Smooth muscle cell (in vitro differentiated cells): ENCODE results near the gene UPK2. TPM values are rescaled to one million over a fixed set of nuclear protein-coding genes. Genes with fewer than 3 reads are reported as not detected.

Source experiments
- DNase-seq: peaks from one replicate; lab custom pipeline; 2025; ENCODE audit not compliant: unreplicated experiment; lab: John Stamatoyannopoulos, UW
- H2AFZ ChIP-seq: fragments of 200-600 bp; sonication (generic); 2 replicates; pipeline ENCODE4 v1.6.0; 2016; ENCODE audit warnings: antibody characterized with exemption, low read depth, mild to moderate bottlenecking
- H3F3A ChIP-seq: fragments of 200-600 bp; sonication (generic); 2 replicates; pipeline ENCODE4 v1.6.0; 2017; ENCODE audit warnings: antibody characterized with exemption, low read depth
- H3K27ac ChIP-seq: fragments of 200-600 bp; sonication (generic); 2 replicates; pipeline ENCODE4 v1.5.1; 2016; ENCODE audit warnings: low read depth, mild to moderate bottlenecking
- H3K27me3 ChIP-seq: fragments of 200-600 bp; sonication (generic); 2 replicates; pipeline ENCODE4 v1.6.1; 2016; ENCODE audit warnings: low read depth, mild to moderate bottlenecking
- H3K36me3 ChIP-seq: fragments of 200-600 bp; sonication (generic); 2 replicates; pipeline ENCODE4 v1.5.1; 2016; ENCODE audit warnings: low read depth
- H3K4me1 ChIP-seq: fragments of 200-600 bp; sonication (generic); 2 replicates; pipeline ENCODE4 v1.5.1; 2016; ENCODE audit warnings: low read depth
- H3K4me2 ChIP-seq: fragments of 200-600 bp; sonication (generic); 2 replicates; pipeline ENCODE4 v1.6.0; 2016; ENCODE audit warnings: mild to moderate bottlenecking
- H3K4me3 ChIP-seq: fragments of 200-600 bp; sonication (generic); 2 replicates; pipeline ENCODE4 v1.5.1; 2016; ENCODE audit warnings: mild to moderate bottlenecking
- H3K79me2 ChIP-seq: fragments of 200-600 bp; sonication (generic); 2 replicates; pipeline ENCODE4 v1.6.0; 2016; ENCODE audit warnings: low read depth, mild to moderate bottlenecking
- H3K9ac ChIP-seq: fragments of 200-600 bp; sonication (generic); 2 replicates; pipeline ENCODE4 v1.6.0; 2016; ENCODE audit warnings: low read depth
- H3K9me3 ChIP-seq: fragments of 200-600 bp; sonication (generic); replicated peaks from 2 replicates; pipeline ENCODE4 v1.5.1; 2016; ENCODE audit warnings: low read depth
- H4K20me1 ChIP-seq: fragments of 200-600 bp; sonication (generic); 2 replicates; pipeline ENCODE4 v1.6.0; 2016; ENCODE audit warnings: low read depth
- WGBS: methylation state at CpG from one replicate; pipeline ENCODE4 v1.1.7; 2016; ENCODE audit warnings: low lambda C conversion rate; 5-methylcytosine and 5-hydroxymethylcytosine counted together
- polyA plus RNA-seq: library from polyadenylated mRNA; unstranded; fragments of >200 nt; fragmentation: Nextera tagmentation; extraction: Ambion mirVana; gene quantifications from 2 replicates; pipeline ENCODE4 v1.2.1, GENCODE V29; 2016
- total RNA-seq: library from RNA; depleted of rRNA; stranded (reverse); fragments of >200 nt; gene quantifications from 2 replicates; pipeline ENCODE4 v1.2.3, GENCODE V29; 2014
- TF ChIP-seq, protein P1 (sequence below): fragments of 200-600 bp; sonication (generic); IDR thresholded peaks from 2 replicates; pipeline ENCODE4 v1.5.1; 2017; ENCODE audit warnings: borderline replicate concordance, mild to moderate bottlenecking, antibody characterized with exemption; ENCODE audit not compliant: insufficient read depth, poor library complexity, severe bottlenecking

UPK2 gene
- total and polyA plus RNA-seq, 2 experiments from 2014 or later: 1.4 TPM; not detected in 1

DNA sequence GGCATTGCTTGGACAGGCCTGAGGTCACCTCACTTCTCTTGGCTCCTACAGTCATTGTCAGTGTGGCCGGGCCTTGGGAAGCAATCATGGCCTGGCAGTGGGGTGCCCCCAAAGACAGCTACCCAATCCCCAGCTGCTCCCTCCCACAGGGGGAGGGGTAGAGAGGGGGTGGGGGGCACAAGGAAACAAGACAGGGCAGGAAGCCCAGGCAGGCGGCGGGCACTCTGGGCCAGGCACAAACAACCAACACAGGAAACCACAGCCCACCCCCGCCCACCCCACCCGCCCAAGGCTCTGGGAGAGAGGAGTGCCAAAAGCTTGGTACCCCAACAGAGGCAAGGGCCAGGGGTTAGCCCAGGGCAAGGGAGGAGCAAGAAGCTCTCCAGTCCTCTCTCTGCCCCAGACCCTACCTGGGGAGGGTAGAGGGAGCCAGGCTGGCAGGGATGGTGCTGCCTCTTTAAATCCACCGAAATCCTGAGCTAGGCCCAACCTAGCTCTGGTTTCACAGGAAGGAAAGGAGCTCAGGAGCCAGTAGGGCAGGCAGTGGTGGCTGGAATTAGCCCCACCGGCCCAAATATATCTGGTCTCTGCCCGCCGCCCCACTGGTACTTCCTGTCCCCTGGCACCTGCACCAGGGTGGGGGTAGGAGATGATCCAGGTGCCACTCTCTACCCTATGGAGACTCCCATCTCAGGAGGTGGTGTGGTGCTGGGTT is 42.5 kb upstream of the UPK2 start:
- Histone ChIP-seq H2AFZ (no peak overlapping the region), H3K27me3 (no peaks in the 10 kb centered on the region), H3K4me3 (no peak overlapping the region), H3K79me2 (peaks cover 51% of the 10 kb centered on the region), H3K4me1 (peaks cover 87% of the 10 kb centered on the region), H3K9me3 (no peaks in the 10 kb centered on the region), H3K36me3 (no peaks in the 10 kb centered on the region), H4K20me1 (peaks cover 5% of the 10 kb centered on the region), H3K27ac (peak overlapping the region; percentile 100), H3F3A (peaks cover 50% of the 10 kb centered on the region), H3K9ac (peak overlapping the region; percentile 94), H3K4me2 (peak overlapping the region; percentile 79)
- 57% methylated on average over 6 of the region's 9 CpGs for WGBS
- TF ChIP-seq, protein P1, sequence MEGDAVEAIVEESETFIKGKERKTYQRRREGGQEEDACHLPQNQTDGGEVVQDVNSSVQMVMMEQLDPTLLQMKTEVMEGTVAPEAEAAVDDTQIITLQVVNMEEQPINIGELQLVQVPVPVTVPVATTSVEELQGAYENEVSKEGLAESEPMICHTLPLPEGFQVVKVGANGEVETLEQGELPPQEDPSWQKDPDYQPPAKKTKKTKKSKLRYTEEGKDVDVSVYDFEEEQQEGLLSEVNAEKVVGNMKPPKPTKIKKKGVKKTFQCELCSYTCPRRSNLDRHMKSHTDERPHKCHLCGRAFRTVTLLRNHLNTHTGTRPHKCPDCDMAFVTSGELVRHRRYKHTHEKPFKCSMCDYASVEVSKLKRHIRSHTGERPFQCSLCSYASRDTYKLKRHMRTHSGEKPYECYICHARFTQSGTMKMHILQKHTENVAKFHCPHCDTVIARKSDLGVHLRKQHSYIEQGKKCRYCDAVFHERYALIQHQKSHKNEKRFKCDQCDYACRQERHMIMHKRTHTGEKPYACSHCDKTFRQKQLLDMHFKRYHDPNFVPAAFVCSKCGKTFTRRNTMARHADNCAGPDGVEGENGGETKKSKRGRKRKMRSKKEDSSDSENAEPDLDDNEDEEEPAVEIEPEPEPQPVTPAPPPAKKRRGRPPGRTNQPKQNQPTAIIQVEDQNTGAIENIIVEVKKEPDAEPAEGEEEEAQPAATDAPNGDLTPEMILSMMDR: no peak
- no peak for DNase-seq

DNA sequence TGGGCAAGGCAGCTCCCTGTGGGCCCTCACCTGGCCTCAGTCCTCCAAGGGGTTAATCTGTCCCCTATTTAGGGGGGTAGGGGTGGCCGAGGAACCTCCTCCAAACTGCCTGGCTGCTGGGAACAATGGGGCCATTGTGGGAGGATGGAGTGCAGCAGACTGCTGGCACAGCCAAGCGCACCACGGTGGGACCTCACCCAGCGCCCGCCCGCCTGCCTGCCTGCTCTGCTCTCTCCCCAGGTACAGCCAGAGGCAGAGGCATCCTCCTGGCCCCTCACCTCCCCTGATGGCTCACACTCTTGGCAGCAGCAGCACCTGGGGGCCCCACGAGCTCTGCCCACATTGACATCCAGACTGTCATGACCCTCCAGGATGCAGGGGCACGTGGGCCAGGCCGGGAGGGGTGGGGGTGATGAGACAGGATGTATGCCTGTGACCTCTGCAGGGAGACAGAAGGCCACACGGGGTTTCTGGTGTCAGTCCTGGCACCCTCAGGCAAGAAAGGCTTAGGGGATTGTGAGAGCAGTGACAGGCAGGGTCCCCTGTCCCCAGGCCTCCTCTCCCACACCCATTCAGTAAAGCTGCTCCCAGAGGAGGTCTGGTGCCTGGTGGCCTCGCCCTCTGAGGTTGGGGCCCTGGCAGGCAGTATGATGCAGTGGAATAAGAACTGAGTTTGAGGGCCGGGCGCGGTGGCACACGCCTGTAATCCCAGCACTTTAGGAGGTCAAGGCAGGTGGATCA is 41.8 kb upstream of the UPK2 start:
- Histone ChIP-seq H3K79me2 (peaks cover 49% of the 10 kb centered on the region), H3K9me3 (no peaks in the 10 kb centered on the region), H3K4me2 (peak overlapping the region; percentile 79), H3F3A (peaks cover 49% of the 10 kb centered on the region), H3K36me3 (no peaks in the 10 kb centered on the region), H4K20me1 (no peaks in the 10 kb centered on the region), H3K27ac (peak overlapping the region; percentile 100), H3K4me1 (peaks cover 87% of the 10 kb centered on the region), H2AFZ (no peak overlapping the region), H3K9ac (peak overlapping the region; percentile 17), H3K4me3 (no peak overlapping the region), H3K27me3 (no peaks in the 10 kb centered on the region)
- TF ChIP-seq, protein P1: no peak
- DNase-seq: no peak
- 51% methylated on average over 15 of the region's 15 CpGs for WGBS

DNA sequence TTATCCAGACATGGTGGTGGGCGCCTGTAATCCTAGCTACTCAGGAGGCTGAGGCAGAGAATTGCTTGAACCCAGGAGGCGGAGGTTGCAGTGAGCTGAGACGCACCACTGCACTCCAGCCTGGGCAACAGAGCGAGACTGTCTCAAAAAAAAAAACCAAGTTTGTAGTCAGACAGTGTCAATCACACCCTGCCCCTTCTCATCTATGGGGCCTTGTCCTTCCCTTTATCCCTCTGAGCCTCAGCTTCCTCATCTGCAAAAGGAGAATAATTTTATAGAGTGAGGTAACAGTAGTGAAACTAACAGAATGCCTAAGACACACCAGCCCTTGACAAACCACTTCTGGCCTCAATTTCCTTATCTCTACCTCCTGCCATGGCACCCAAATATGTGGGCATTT is 41.1 kb upstream of the UPK2 start:
- TF ChIP-seq, protein P1: no peak
- no peaks in the 10 kb centered on the region for H3K36me3 ChIP-seq
- H3K4me3 ChIP-seq: no peak overlapping the region
- H4K20me1 ChIP-seq: peaks cover under 1% of the 10 kb centered on the region
- 72% methylated on average over 4 of the region's 4 CpGs for whole genome bisulfite sequencing
- H3F3A ChIP-seq: peaks cover 49% of the 10 kb centered on the region
- peak overlapping the region; percentile 91 for H3K4me2 ChIP-seq
- DNase-seq: no peak
- no peaks in the 10 kb centered on the region for H3K9me3 ChIP-seq
- peak overlapping the region; percentile 100 for H3K27ac ChIP-seq
- H3K27me3 ChIP-seq: no peaks in the 10 kb centered on the region
- no peak overlapping the region for H2AFZ ChIP-seq
- H3K9ac ChIP-seq: peak overlapping the region; percentile 97
- peaks cover 87% of the 10 kb centered on the region for H3K4me1 ChIP-seq
- peaks cover 49% of the 10 kb centered on the region for H3K79me2 ChIP-seq
